Cardiac muscle cell (in vitro differentiated cells and primary cell): ENCODE measurements around the gene MIPOL1. TPM values are rescaled to one million over a fixed set of nuclear protein-coding genes. Genes with fewer than 3 reads are reported as not detected.
A peak's percentile ranks its signal among the peaks of the same experiment; 100 is the strongest.
"Not testable (repeated sequence)": the region's sequence is repeated elsewhere in the genome, so short reads cannot be mapped to it uniquely, and the experiment has no call there.

ENCODE experiments used
- DNase-seq, 2 donors: peaks; one replicate each; pipeline versions ENCODE4 v3.0.0 to v3.0.0-alpha.2; 2010 to 2017; ENCODE audit warnings: low read depth in 1 of 2, low spot score in 1 of 2
- H3K27ac ChIP-seq: fragments of 200-600 bp; sonication (generic); 2 replicates; pipeline ENCODE4 v1.5.1; 2016
- H3K27me3 ChIP-seq: fragments of 200-600 bp; sonication (generic); 2 replicates; pipeline ENCODE4 v1.6.0; 2016; ENCODE audit warnings: control low read depth
- H3K36me3 ChIP-seq: fragments of 200-600 bp; sonication (generic); 2 replicates; pipeline ENCODE4 v1.5.1; 2016; ENCODE audit warnings: control low read depth
- H3K4me1 ChIP-seq: fragments of 200-600 bp; sonication (generic); 2 replicates; pipeline ENCODE4 v1.8.1; 2017; ENCODE audit warnings: low read depth, mild to moderate bottlenecking, mixed run types
- H3K4me3 ChIP-seq: fragments of 200-600 bp; sonication (generic); 2 replicates; pipeline ENCODE4 v1.5.1; 2016; ENCODE audit warnings: mild to moderate bottlenecking
- H3K9me3 ChIP-seq: fragments of 200-600 bp; sonication (generic); 2 replicates; pipeline ENCODE4 v1.5.1; 2017; ENCODE audit warnings: low read depth, mild to moderate bottlenecking, control low read depth
- polyA plus RNA-seq: library from polyadenylated mRNA; unstranded; fragments of >200 nt; fragmentation: Nextera tagmentation; extraction: Ambion mirVana; gene quantifications from 2 replicates; pipeline ENCODE4 v1.2.1, GENCODE V29; 2016
- total RNA-seq: library from RNA; depleted of rRNA; stranded (reverse); fragments of >200 nt; gene quantifications from 2 replicates; pipeline ENCODE4 v1.2.3, GENCODE V29; 2016
- TF ChIP-seq, protein P1 (sequence below): IDR thresholded peaks from 2 replicates; pipeline ENCODE4 v1.5.1; 2012; ENCODE audit warnings: low read depth, mild to moderate bottlenecking, low read length

The MIPOL1 gene
- total and polyA plus RNA-seq, 2 experiments from 2014 or later = 7.3 to 8.4 TPM

DNA sequence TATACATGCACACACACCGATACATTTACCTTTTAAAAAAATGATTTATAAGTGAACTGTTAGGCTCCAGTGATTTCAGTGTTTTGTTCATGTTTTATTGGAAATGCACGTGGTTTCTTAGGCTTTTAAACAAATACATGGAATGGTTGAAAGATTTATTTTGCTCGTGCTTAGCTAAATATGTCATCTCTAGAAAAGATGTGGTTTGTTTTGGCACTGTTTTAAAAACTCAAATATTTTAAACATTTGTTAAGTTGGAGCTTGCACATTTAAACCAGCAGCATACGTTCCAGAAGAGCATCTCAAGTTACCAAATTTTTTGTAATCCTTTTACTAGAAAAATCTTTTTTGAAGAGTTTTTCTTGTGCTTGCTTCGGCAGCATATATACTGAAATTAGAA, 352.8 kb downstream of the MIPOL1 start:
- Histone ChIP-seq H3K27ac (no peak overlapping the region), H3K9me3 (no peaks in the 10 kb centered on the region), H3K27me3 (no peaks in the 10 kb centered on the region), H3K4me1 (no peaks in the 10 kb centered on the region), H3K4me3 (no peak overlapping the region), H3K36me3 (no peaks in the 10 kb centered on the region)
- peak in 1 of 2 donors; percentile 60 for DNase-seq
- TF ChIP-seq, protein P1, sequence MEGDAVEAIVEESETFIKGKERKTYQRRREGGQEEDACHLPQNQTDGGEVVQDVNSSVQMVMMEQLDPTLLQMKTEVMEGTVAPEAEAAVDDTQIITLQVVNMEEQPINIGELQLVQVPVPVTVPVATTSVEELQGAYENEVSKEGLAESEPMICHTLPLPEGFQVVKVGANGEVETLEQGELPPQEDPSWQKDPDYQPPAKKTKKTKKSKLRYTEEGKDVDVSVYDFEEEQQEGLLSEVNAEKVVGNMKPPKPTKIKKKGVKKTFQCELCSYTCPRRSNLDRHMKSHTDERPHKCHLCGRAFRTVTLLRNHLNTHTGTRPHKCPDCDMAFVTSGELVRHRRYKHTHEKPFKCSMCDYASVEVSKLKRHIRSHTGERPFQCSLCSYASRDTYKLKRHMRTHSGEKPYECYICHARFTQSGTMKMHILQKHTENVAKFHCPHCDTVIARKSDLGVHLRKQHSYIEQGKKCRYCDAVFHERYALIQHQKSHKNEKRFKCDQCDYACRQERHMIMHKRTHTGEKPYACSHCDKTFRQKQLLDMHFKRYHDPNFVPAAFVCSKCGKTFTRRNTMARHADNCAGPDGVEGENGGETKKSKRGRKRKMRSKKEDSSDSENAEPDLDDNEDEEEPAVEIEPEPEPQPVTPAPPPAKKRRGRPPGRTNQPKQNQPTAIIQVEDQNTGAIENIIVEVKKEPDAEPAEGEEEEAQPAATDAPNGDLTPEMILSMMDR = no peak

GRCh38 chr14:37551119-37551518, 353.4 kb downstream of the MIPOL1 start:
- no peak for DNase-seq
- TF ChIP-seq, protein P1 = no peak

GRCh38 chr14:37553935-37554550, 356.3 kb downstream of the MIPOL1 start:
- TF ChIP-seq, protein P1 = no peak
- Histone ChIP-seq H3K36me3 (no peaks in the 10 kb centered on the region), H3K27me3 (no peaks in the 10 kb centered on the region), H3K9me3 (no peaks in the 10 kb centered on the region), H3K4me3 (no peak overlapping the region), H3K4me1 (no peaks in the 10 kb centered on the region), H3K27ac (no peak overlapping the region)
- no peak for DNase-seq

More at GRCh38 chr14:37551119-37551518, 353.4 kb downstream of the MIPOL1 start:
- Histone ChIP-seq H3K27ac (no peak overlapping the region), H3K27me3 (no peaks in the 10 kb centered on the region), H3K4me1 (no peaks in the 10 kb centered on the region), H3K9me3 (no peaks in the 10 kb centered on the region), H3K36me3 (no peaks in the 10 kb centered on the region), H3K4me3 (no peak overlapping the region)

DNA sequence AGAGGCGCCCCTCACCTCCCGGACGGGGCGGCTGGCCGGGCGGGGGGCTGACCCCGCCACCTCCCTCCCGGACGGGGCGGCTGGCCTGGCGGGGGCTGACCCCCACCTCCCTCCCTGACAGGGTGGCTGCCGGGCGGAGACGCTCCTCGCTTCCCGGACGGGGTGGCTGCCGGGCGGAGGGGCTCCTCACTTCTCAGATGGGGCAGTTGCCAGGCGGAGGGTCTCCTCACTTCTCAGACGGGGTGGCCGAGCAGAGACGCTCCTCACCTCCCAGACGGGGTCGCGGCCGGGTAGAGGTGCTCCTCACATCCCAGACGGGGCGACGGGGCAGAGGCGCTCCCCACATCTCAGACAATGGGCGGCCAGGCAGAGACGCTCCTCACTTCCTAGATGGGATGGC, 357.9 kb downstream of the MIPOL1 start:
- H3K27me3 ChIP-seq, H3K4me1 ChIP-seq, H3K27ac ChIP-seq, H3K9me3 ChIP-seq, H3K4me3 ChIP-seq, H3K36me3 ChIP-seq, DNase-seq: not testable (repeated sequence)

DNA sequence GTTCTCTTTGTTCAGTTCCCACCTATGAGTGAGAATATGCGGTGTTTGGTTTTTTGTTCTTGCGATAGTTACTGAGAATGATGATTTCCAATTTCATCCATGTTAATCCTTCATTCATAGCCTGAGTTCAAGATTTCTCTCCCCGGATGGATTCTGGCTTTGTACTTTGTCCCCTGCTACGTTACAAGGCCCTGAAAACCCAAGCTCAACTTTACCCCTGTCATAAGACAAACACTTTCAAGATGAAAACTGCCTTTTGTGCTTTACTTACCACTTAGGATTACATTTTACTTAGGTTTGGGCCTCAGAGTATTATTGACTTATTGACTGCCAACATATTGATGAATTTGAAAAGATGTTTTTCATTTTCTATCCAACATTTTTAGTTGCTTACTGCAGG, 361.0 kb downstream of the MIPOL1 start:
- Histone ChIP-seq H3K27me3 (no peaks in the 10 kb centered on the region), H3K4me1 (no peaks in the 10 kb centered on the region), H3K27ac (no peak overlapping the region), H3K9me3 (no peaks in the 10 kb centered on the region), H3K4me3 (no peak overlapping the region), H3K36me3 (no peaks in the 10 kb centered on the region)
- DNase-seq = no peak
- TF ChIP-seq, protein P1 = no peak

DNA sequence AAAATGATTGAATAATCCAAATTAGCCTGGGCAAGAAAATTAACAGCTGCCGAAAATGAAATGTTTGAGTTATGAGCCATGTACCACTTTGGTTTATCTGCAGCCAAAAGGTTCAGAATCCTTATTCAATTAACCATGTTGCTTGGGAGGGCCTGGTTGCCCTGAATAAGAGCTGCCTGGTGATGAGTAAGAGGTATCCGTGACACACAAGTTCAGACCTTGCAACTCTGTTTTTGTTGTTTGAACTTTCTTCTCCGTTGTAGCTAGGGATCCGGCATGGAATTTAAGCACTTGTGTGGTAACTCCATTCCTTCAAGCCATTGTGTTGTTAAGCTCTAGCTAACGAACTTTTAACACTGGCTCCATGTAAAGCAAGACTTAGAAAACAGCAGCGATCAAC, 361.6 kb downstream of the MIPOL1 start:
- H3K4me3 ChIP-seq = no peak overlapping the region

More for the DNA sequence above, 361.6 kb downstream of the MIPOL1 start:
- no peaks in the 10 kb centered on the region for H3K27me3 ChIP-seq
- DNase-seq = peak in 1 of 2 donors; percentile 14
- H3K9me3 ChIP-seq = no peaks in the 10 kb centered on the region
- H3K4me1 ChIP-seq = no peaks in the 10 kb centered on the region
- H3K27ac ChIP-seq = no peak overlapping the region
- no peaks in the 10 kb centered on the region for H3K36me3 ChIP-seq
- TF ChIP-seq, protein P1 = no peak
